Stimulated activated CD4-positive, alpha-beta T cell treated with anti-CD3 and anti-CD28 coated beads, TNF-alpha, amount 100 ng/mL, for 4 hours (primary cell): Measurements from ENCODE around the gene MPZL1.

Experiments used
- DNase-seq, 3 experiments: peaks; one replicate each; pipeline ENCODE4 v3.0.0-alpha.2; 2020; ENCODE audit warnings: low read depth in 3 of 3

Gene MPZL1

GRCh38 chr1:167695756-167696561 lies 25.8 kb upstream of the MPZL1 start:
- DNase-seq, result no peak

GRCh38 chr1:167697667-167698141 lies 24.1 kb upstream of the MPZL1 start:
- no peak for DNase-seq

GRCh38 chr1:167698313-167698712 lies 23.5 kb upstream of the MPZL1 start:
- DNase-seq, result no peak

- DNase-seq, result no peak
Observed at GRCh38 chr1:167701510-167701909, 20.3 kb upstream of the MPZL1 start.

GRCh38 chr1:167703557-167703956 lies 18.2 kb upstream of the MPZL1 start:
- no peak for DNase-seq

GRCh38 chr1:167704715-167705114 lies 17.1 kb upstream of the MPZL1 start:
- DNase-seq, result no peak

GRCh38 chr1:167705250-167705649 lies 16.5 kb upstream of the MPZL1 start:
- DNase-seq, result no peak

GRCh38 chr1:167706363-167706762 lies 15.4 kb upstream of the MPZL1 start:
- DNase-seq, result no peak

- DNase-seq, result no peak
Observed at GRCh38 chr1:167706931-167707877, 14.6 kb upstream of the MPZL1 start.

GRCh38 chr1:167707942-167708341 lies 13.8 kb upstream of the MPZL1 start:
- no peak for DNase-seq

GRCh38 chr1:167708940-167709389 lies 12.8 kb upstream of the MPZL1 start:
- DNase-seq, result no peak

GRCh38 chr1:167710836-167711235 lies 10.9 kb upstream of the MPZL1 start:
- DNase-seq, result no peak

GRCh38 chr1:167711797-167712196 lies 10.0 kb upstream of the MPZL1 start:
- no peak for DNase-seq

GRCh38 chr1:167713330-167714081 lies 8.3 kb upstream of the MPZL1 start:
- DNase-seq, result peak in 1 of 3 experiments; percentile 17

- DNase-seq, result no peak
Observed at GRCh38 chr1:167714098-167714438, 7.7 kb upstream of the MPZL1 start.

GRCh38 chr1:167714439-167715156 lies 7.2 kb upstream of the MPZL1 start:
- DNase-seq, result peak; percentile 88 to 97 (median 91)

- peak; percentile 77 to 79 (median 77) for DNase-seq
Observed at GRCh38 chr1:167715157-167715999, 6.4 kb upstream of the MPZL1 start.

GRCh38 chr1:167716000-167716271 lies 5.8 kb upstream of the MPZL1 start:
- DNase-seq, result no peak

GRCh38 chr1:167717351-167717750 lies 4.4 kb upstream of the MPZL1 start:
- DNase-seq, result no peak

- no peak for DNase-seq
Observed at GRCh38 chr1:167718914-167719691, 2.7 kb upstream of the MPZL1 start.
